DOHH2 (cell line): Measurements from ENCODE around the gene VSIG10L.

Source experiments
- H3F3A ChIP-seq: fragments of 200-600 bp; sonication (generic), shearing (Covaris generic); 2 replicates; pipeline ENCODE4 v1.6.0; 2016; ENCODE audit warnings: antibody characterized with exemption, mild to moderate bottlenecking; ENCODE audit not compliant: control insufficient read depth, insufficient read depth
- H3K27ac ChIP-seq: fragments of 200-600 bp; sonication (generic); 2 replicates; pipeline ENCODE4 v1.5.1; 2014; ENCODE audit warnings: low read depth, mild to moderate bottlenecking, low read length, moderate library complexity
- H3K27me3 ChIP-seq: fragments of 200-600 bp; sonication (generic); 2 replicates; pipeline ENCODE4 v1.6.1; 2014; ENCODE audit warnings: mild to moderate bottlenecking, low read length, mixed read lengths; ENCODE audit not compliant: control insufficient read depth
- H3K36me3 ChIP-seq: fragments of 200-600 bp; sonication (generic); 2 replicates; pipeline ENCODE4 v1.6.1; 2014; ENCODE audit warnings: mild to moderate bottlenecking, low read length, moderate library complexity, mixed read lengths; ENCODE audit not compliant: control insufficient read depth
- H3K4me1 ChIP-seq: fragments of 200-600 bp; sonication (generic); 2 replicates; pipeline ENCODE4 v1.6.1; 2014; ENCODE audit warnings: mild to moderate bottlenecking, low read length, mixed read lengths; ENCODE audit not compliant: control insufficient read depth
- H3K4me2 ChIP-seq: fragments of 200-600 bp; sonication (generic); 2 replicates; pipeline ENCODE4 v1.6.0; 2014; ENCODE audit warnings: mild to moderate bottlenecking, low read length, moderate library complexity
- H3K4me3 ChIP-seq: fragments of 200-600 bp; sonication (generic); 2 replicates; pipeline ENCODE4 v1.5.1; 2014; ENCODE audit warnings: mild to moderate bottlenecking, low read length, mixed read lengths
- H3K79me2 ChIP-seq: fragments of 200-600 bp; sonication (generic); 2 replicates; pipeline ENCODE4 v1.6.1; 2014; ENCODE audit warnings: mild to moderate bottlenecking, low read length, mixed read lengths; ENCODE audit not compliant: control insufficient read depth
- H3K9me2 ChIP-seq: fragments of 200-600 bp; sonication (generic); replicated peaks from 2 replicates; pipeline ENCODE4 v1.6.1; 2014; ENCODE audit warnings: mild to moderate bottlenecking, low read length, mixed read lengths; ENCODE audit not compliant: control insufficient read depth
- H3K9me3 ChIP-seq: fragments of 200-600 bp; sonication (generic); 2 replicates; pipeline ENCODE4 v1.6.1; 2014; ENCODE audit warnings: antibody characterized with exemption, low read length, mixed read lengths; ENCODE audit not compliant: control insufficient read depth, insufficient read depth
- H4K20me1 ChIP-seq: fragments of 200-600 bp; sonication (generic); 2 replicates; pipeline ENCODE4 v1.6.0; 2014; ENCODE audit warnings: low read depth, mild to moderate bottlenecking, antibody characterized with exemption, low read length, moderate library complexity; ENCODE audit not compliant: control insufficient read depth, insufficient read depth
- CTCF ChIP-seq: fragments of 200-600 bp; sonication (generic); IDR thresholded peaks from one replicate; pipeline ENCODE4 v1.5.1; 2014; ENCODE audit warnings: antibody characterized with exemption, mild to moderate bottlenecking, low read depth, low read length; ENCODE audit not compliant: poor library complexity, severe bottlenecking
- EZH2phosphoT487 ChIP-seq: fragments of 200-600 bp; sonication (generic); IDR thresholded peaks from 2 replicates; pipeline ENCODE4 v1.6.1; 2017; ENCODE audit warnings: borderline replicate concordance, mild to moderate bottlenecking, antibody characterized with exemption, low read length, moderate library complexity, mixed read lengths

VSIG10L gene

GRCh38 chr19:51319649-51320279 is 22.2 kb downstream of the VSIG10L start:
- Histone ChIP-seq H3K27ac (no peak overlapping the region), H3F3A (no peaks in the 10 kb centered on the region), H3K9me3 (no peaks in the 10 kb centered on the region), H3K9me2 (no peaks in the 10 kb centered on the region), H3K4me3 (no peak overlapping the region), H4K20me1 (no peaks in the 10 kb centered on the region), H3K4me2 (no peak overlapping the region), H3K79me2 (no peaks in the 10 kb centered on the region), H3K36me3 (no peaks in the 10 kb centered on the region), H3K4me1 (no peaks in the 10 kb centered on the region), H3K27me3 (no peaks in the 10 kb centered on the region)
- TF ChIP-seq EZH2phosphoT487 (no peak), CTCF (no peak)

DNA sequence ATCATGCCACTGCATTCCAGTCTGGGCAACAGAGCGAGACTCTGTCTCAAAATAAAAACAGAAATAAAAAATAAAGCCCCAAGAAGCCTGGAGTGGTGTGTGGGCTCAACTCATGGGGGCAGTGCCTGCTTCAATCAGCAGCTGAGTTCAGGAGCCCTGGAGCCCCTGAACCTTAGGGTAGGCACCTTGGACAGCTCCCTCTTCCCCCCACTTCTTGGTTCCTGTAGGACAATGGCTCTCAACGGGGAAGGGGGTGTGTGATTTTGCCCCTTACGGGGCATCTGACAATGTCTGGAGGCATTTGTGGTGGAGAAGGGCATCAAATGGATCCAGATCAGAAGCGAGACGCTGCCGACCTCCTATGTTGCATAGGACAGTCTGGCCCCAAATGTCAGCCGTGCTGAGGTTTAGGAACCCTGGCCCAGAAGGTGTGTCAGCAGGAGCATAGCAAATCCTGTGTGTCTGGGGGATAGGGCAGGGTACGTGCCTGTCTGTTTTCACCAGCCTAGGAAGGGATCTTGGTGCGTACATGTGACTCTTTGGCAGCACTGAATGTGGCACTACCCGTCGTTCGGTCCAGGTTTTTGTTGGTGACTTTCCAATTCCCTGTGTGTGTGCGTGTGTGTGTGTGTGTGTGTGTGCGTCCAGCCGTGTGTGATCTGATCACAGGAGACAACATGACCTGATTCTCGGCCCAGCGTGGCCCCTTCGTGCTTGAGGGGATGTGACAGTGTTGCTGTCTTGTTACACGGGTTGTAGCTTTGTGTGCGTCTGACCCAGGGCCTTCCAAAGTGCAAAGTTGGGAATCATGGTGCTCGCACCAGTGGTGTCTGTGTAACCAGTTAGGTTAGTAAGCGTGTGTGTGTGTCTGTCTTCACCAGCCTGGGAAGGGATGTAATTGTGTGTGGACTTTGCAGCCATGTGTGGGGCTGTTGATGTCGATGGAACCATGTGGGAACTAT is 23.0 kb downstream of the VSIG10L start:
- no peaks in the 10 kb centered on the region for H4K20me1 ChIP-seq
- no peaks in the 10 kb centered on the region for H3K9me2 ChIP-seq
- no peak overlapping the region for H3K4me2 ChIP-seq
- no peaks in the 10 kb centered on the region for H3K79me2 ChIP-seq
- no peaks in the 10 kb centered on the region for H3K4me1 ChIP-seq
- no peaks in the 10 kb centered on the region for H3F3A ChIP-seq
- H3K27me3 ChIP-seq = no peaks in the 10 kb centered on the region
- no peak overlapping the region for H3K27ac ChIP-seq
- no peaks in the 10 kb centered on the region for H3K36me3 ChIP-seq
- TF ChIP-seq CTCF = no peak
- no peak for TF ChIP-seq EZH2phosphoT487
- no peak overlapping the region for H3K4me3 ChIP-seq
- H3K9me3 ChIP-seq = no peaks in the 10 kb centered on the region

- H3K27me3 ChIP-seq = no peaks in the 10 kb centered on the region
- H3K4me3 ChIP-seq = no peak overlapping the region
- H3K4me2 ChIP-seq = no peak overlapping the region
- H3K79me2 ChIP-seq = no peaks in the 10 kb centered on the region
- H3K27ac ChIP-seq = no peak overlapping the region
- no peaks in the 10 kb centered on the region for H3K9me2 ChIP-seq
- H3K4me1 ChIP-seq = no peaks in the 10 kb centered on the region
- H3F3A ChIP-seq = no peaks in the 10 kb centered on the region
- no peaks in the 10 kb centered on the region for H3K9me3 ChIP-seq
- H3K36me3 ChIP-seq = no peaks in the 10 kb centered on the region
- TF ChIP-seq CTCF (no peak), EZH2phosphoT487 (no peak)
- H4K20me1 ChIP-seq = no peaks in the 10 kb centered on the region
Observed at GRCh38 chr19:51317968-51318367, 24.0 kb downstream of the VSIG10L start.
